H9 (cell line): Measurements from ENCODE around the gene RXRB. TPM values are rescaled to one million over a fixed set of nuclear protein-coding genes. Genes with fewer than 3 reads are reported as not detected.

ENCODE experiments used
- DNase-seq: peaks from one replicate; pipeline ENCODE4 v3.0.0-alpha.2; 2017
- H2AFZ ChIP-seq: one replicate; pipeline ENCODE4 v1.6.1; 2013; ENCODE audit warnings: mild to moderate bottlenecking, low read length, control low read depth, moderate library complexity
- H2AK5ac ChIP-seq: 2 replicates; pipeline ENCODE4 v1.6.1; 2013; ENCODE audit warnings: low read length, control low read depth, mixed read lengths; ENCODE audit not compliant: insufficient read length
- H2BK120ac ChIP-seq: one replicate; pipeline ENCODE4 v1.6.1; 2013; ENCODE audit warnings: low read depth, mild to moderate bottlenecking, low read length, control low read depth, inconsistent platforms; ENCODE audit not compliant: poor library complexity, severe bottlenecking
- H2BK12ac ChIP-seq: 2 replicates; pipeline ENCODE4 v1.6.1; 2013; ENCODE audit warnings: low read length, control low read depth, mixed read lengths, low read depth; ENCODE audit not compliant: insufficient read length
- H2BK15ac ChIP-seq: 2 replicates; pipeline ENCODE4 v1.6.1; 2013; ENCODE audit warnings: low read depth, low read length, control low read depth
- H2BK20ac ChIP-seq: one replicate; pipeline ENCODE4 v1.6.1; 2013; ENCODE audit warnings: low read depth, mild to moderate bottlenecking, low read length, control low read depth, inconsistent platforms; ENCODE audit not compliant: poor library complexity, severe bottlenecking
- H2BK5ac ChIP-seq: 2 replicates; pipeline ENCODE4 v1.6.1; 2013; ENCODE audit warnings: low read length, control low read depth, mixed read lengths; ENCODE audit not compliant: insufficient read length
- H3K14ac ChIP-seq: 2 replicates; pipeline ENCODE4 v1.6.1; 2013; ENCODE audit warnings: low read length, control low read depth; ENCODE audit not compliant: insufficient read depth
- H3K18ac ChIP-seq: 2 replicates; pipeline ENCODE4 v1.6.1; 2013; ENCODE audit warnings: low read depth, mild to moderate bottlenecking, mixed read lengths, low read length, control low read depth; ENCODE audit not compliant: insufficient read length
- H3K23ac ChIP-seq: 2 replicates; pipeline ENCODE4 v1.6.1; 2013; ENCODE audit warnings: low read length, control low read depth, mixed read lengths, low read depth; ENCODE audit not compliant: insufficient read length
- H3K23me2 ChIP-seq: 2 replicates; pipeline ENCODE4 v1.6.1; 2013; ENCODE audit warnings: low read depth, mild to moderate bottlenecking, mixed read lengths, low read length, control low read depth; ENCODE audit not compliant: insufficient read length, poor library complexity, severe bottlenecking
- H3K27ac ChIP-seq: 2 replicates; pipeline ENCODE4 v1.5.1; 2013; ENCODE audit warnings: low read length, control low read depth, mixed read lengths, low read depth; ENCODE audit not compliant: insufficient read length
- H3K27me3 ChIP-seq: 2 replicates; pipeline ENCODE4 v1.6.1; 2013; ENCODE audit warnings: low read length, control low read depth, inconsistent platforms; ENCODE audit not compliant: insufficient read depth
- H3K4ac ChIP-seq: 2 replicates; pipeline ENCODE4 v1.6.1; 2013; ENCODE audit warnings: low read depth, mild to moderate bottlenecking, control low read depth, inconsistent platforms, low read length, moderate library complexity
- H3K4me1 ChIP-seq: 2 replicates; pipeline ENCODE4 v1.6.1; 2013; ENCODE audit warnings: low read length, control low read depth, inconsistent platforms; ENCODE audit not compliant: insufficient read depth
- H3K4me2 ChIP-seq: 2 replicates; pipeline ENCODE4 v1.6.1; 2013; ENCODE audit warnings: low read length, control low read depth, mixed read lengths; ENCODE audit not compliant: insufficient read length, insufficient read depth
- H3K56ac ChIP-seq: 2 replicates; pipeline ENCODE4 v1.6.1; 2013; ENCODE audit warnings: low read depth, mild to moderate bottlenecking, mixed read lengths, low read length, control low read depth; ENCODE audit not compliant: insufficient read length
- H3K79me1 ChIP-seq: 2 replicates; pipeline ENCODE4 v1.6.1; 2013; ENCODE audit warnings: low read depth, mild to moderate bottlenecking, moderate library complexity, low read length, control low read depth, inconsistent platforms; ENCODE audit not compliant: insufficient read depth, poor library complexity, severe bottlenecking
- H3K79me2 ChIP-seq: 2 replicates; pipeline ENCODE4 v1.6.1; 2013; ENCODE audit warnings: low read length, control low read depth, inconsistent platforms; ENCODE audit not compliant: insufficient read depth
- H3K9ac ChIP-seq: 2 replicates; pipeline ENCODE4 v1.6.1; 2013; ENCODE audit warnings: low read length, control low read depth, mixed read lengths; ENCODE audit not compliant: insufficient read length; ENCODE audit errors: extremely low read depth
- H3K9me3 ChIP-seq: one replicate; pipeline ENCODE4 v1.6.1; 2013; ENCODE audit warnings: low read depth, low read length, inconsistent platforms; ENCODE audit not compliant: control insufficient read depth
- H3T11ph ChIP-seq: one replicate; pipeline ENCODE4 v1.6.1; 2013; ENCODE audit warnings: mild to moderate bottlenecking, low read length, control low read depth, inconsistent platforms
- H4K20me1 ChIP-seq: one replicate; pipeline ENCODE4 v1.6.1; 2013; ENCODE audit not compliant: control insufficient read depth, insufficient read length, insufficient read depth
- H4K5ac ChIP-seq: 2 replicates; pipeline ENCODE4 v1.6.1; 2013; ENCODE audit warnings: low read depth, mild to moderate bottlenecking, mixed read lengths, low read length, control low read depth; ENCODE audit not compliant: insufficient read length
- H4K8ac ChIP-seq: replicated peaks from 2 replicates; pipeline ENCODE4 v1.6.1; 2013; ENCODE audit warnings: low read length, control low read depth, mixed read lengths, low read depth; ENCODE audit not compliant: insufficient read length
- H4K91ac ChIP-seq: 2 replicates; pipeline ENCODE4 v1.6.1; 2013; ENCODE audit warnings: low read depth, mild to moderate bottlenecking, moderate library complexity, mixed read lengths, low read length, control low read depth; ENCODE audit not compliant: insufficient read length
- H3K27ac Mint-ChIP-seq, 3 experiments: 2 replicates in 2 of 3; 3 replicates in 1 of 3; pipeline ENCODE4 v1.8.0; 2020 to 2021; ENCODE audit warnings: mixed read lengths in 3 of 3, mild to moderate bottlenecking in 1 of 3, moderate library complexity in 1 of 3
- H3K27me3 Mint-ChIP-seq: 2 replicates; pipeline ENCODE4 v1.8.0; 2021; ENCODE audit warnings: low read depth, mild to moderate bottlenecking, moderate library complexity, mixed read lengths
- H3K36me3 Mint-ChIP-seq, 3 experiments: 2 replicates in 2 of 3; 3 replicates in 1 of 3; pipeline ENCODE4 v1.8.0; 2020 to 2021; ENCODE audit warnings: low read depth in 3 of 3, mixed read lengths in 3 of 3; ENCODE audit not compliant: insufficient read depth in 1 of 3
- H3K4me1 Mint-ChIP-seq, 2 experiments: 2 replicates each; pipeline ENCODE4 v1.8.0; 2020; ENCODE audit warnings: mixed read lengths in 2 of 2
- H3K4me3 Mint-ChIP-seq, 2 experiments: 2 replicates in 1 of 2; 3 replicates in 1 of 2; pipeline ENCODE4 v1.8.0; 2020 to 2021; ENCODE audit warnings: mild to moderate bottlenecking in 2 of 2, mixed read lengths in 2 of 2, moderate library complexity in 1 of 2
- H3K9me3 Mint-ChIP-seq, 2 experiments: 2 replicates in 1 of 2; 3 replicates in 1 of 2; pipeline ENCODE4 v1.8.0; 2020; ENCODE audit warnings: mild to moderate bottlenecking in 2 of 2, mixed read lengths in 2 of 2, moderate library complexity in 1 of 2
- WGBS: extraction: QIAGEN DNeasy Blood & Tissue Kit; methylation state at CpG from one replicate; pipeline ENCODE4 v1.1.7; 2013; ENCODE audit warnings: missing lambda C conversion rate, low lambda C conversion rate, mixed read lengths; ENCODE audit not compliant: insufficient read length; ENCODE audit errors: extremely low coverage; 5-methylcytosine and 5-hydroxymethylcytosine counted together
- total RNA-seq: library from RNA; stranded (reverse); gene quantifications from 2 replicates; pipeline ENCODE4 v1.2.1, GENCODE V29; 2021
- TF ChIP-seq, protein P1 (sequence below): fragments of 200-600 bp; sonication (generic); conservative IDR thresholded peaks from 3 replicates; pipeline ENCODE4 v1.8.0; 2021; ENCODE audit warnings: antibody characterized with exemption, mild to moderate bottlenecking

RXRB gene
- total RNA-seq, 1 experiment from 2014 or later: 14.8 TPM

DNA sequence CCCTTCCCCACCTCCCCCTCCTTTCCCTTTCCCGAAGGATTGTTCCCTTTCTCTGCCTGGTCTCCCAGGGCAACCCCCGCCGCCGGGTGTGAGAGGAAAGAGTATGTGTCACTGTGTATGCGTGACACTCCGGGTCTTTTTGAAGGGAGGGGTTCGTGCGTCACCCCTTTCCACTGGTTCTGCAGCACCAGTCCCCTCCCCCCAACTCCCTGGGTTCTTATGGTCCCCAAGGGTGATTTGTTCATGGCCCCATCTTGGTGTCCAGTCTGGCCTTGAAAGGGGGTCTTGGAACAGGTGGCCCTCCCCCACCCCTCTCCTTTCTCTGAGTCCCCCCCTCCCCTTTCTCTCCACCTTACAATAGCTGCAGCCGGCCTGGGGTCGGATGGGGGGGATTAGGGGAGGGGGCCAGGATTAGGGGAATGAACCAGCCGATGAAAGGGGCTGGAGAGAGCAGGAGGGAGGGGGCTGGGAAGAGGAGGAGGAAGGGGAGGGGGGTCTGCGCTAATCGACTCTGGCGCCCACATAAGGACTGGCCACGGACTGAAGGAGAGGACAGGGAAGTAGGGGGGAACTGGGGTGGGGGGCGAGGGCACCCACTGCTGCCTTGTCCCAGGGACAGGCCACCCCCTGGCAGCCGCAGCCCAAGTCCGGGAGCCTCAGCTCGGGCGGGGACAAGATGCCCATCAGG lies 6.5 kb upstream of the RXRB start:
- H3K36me3 Mint-ChIP-seq: peaks cover 26 to 43% (median 34%) of the 10 kb centered on the region in 3 experiments
- H4K8ac ChIP-seq: no peak overlapping the region
- peaks cover 6% of the 10 kb centered on the region; the same call in 1 of the 2 replicates for H3K4me1 ChIP-seq
- peak overlapping the region; percentile 83 to 95 for H3K4me3 Mint-ChIP-seq
- H4K5ac ChIP-seq: no peak overlapping the region
- no peaks in the 10 kb centered on the region; a peak in 1 of 5 replicates for H3K9me3 Mint-ChIP-seq
- no peak overlapping the region for H3K27ac ChIP-seq
- peaks cover 38 to 46% of the 10 kb centered on the region in 2 experiments for H3K4me1 Mint-ChIP-seq
- no peak overlapping the region for H2BK15ac ChIP-seq
- no peak overlapping the region for H2BK5ac ChIP-seq
- TF ChIP-seq, protein P1, sequence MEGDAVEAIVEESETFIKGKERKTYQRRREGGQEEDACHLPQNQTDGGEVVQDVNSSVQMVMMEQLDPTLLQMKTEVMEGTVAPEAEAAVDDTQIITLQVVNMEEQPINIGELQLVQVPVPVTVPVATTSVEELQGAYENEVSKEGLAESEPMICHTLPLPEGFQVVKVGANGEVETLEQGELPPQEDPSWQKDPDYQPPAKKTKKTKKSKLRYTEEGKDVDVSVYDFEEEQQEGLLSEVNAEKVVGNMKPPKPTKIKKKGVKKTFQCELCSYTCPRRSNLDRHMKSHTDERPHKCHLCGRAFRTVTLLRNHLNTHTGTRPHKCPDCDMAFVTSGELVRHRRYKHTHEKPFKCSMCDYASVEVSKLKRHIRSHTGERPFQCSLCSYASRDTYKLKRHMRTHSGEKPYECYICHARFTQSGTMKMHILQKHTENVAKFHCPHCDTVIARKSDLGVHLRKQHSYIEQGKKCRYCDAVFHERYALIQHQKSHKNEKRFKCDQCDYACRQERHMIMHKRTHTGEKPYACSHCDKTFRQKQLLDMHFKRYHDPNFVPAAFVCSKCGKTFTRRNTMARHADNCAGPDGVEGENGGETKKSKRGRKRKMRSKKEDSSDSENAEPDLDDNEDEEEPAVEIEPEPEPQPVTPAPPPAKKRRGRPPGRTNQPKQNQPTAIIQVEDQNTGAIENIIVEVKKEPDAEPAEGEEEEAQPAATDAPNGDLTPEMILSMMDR: no peak
- no peak overlapping the region for H3K4ac ChIP-seq
- H2BK120ac ChIP-seq: no peak overlapping the region
- no peak overlapping the region for H2BK20ac ChIP-seq
- no peak overlapping the region for H3K18ac ChIP-seq
- H2AFZ ChIP-seq: no peak overlapping the region
- H3K9ac ChIP-seq: no peak overlapping the region
- H3K23me2 ChIP-seq: peaks cover 18% of the 10 kb centered on the region
- no CpG with 5 or more reads among the region's 20 CpGs for WGBS
- H3K79me2 ChIP-seq: no peaks in the 10 kb centered on the region; the same call in 1 of the 2 replicates
- no peak overlapping the region for H4K91ac ChIP-seq
- peak overlapping the region; percentile 80 for H3K4me2 ChIP-seq
- H2BK12ac ChIP-seq: no peak overlapping the region
- H2AK5ac ChIP-seq: no peak overlapping the region
- H3T11ph ChIP-seq: no peak overlapping the region
- peaks cover 25% of the 10 kb centered on the region; the same call in 1 of the 2 replicates for H3K27me3 ChIP-seq
- no peaks in the 10 kb centered on the region for H3K79me1 ChIP-seq
- no peak for DNase-seq
- peaks cover 3% of the 10 kb centered on the region for H4K20me1 ChIP-seq
- no peak overlapping the region; a peak in 1 of 7 replicates for H3K27ac Mint-ChIP-seq
- no peak overlapping the region for H3K56ac ChIP-seq
- H3K23ac ChIP-seq: no peak overlapping the region
- H3K27me3 Mint-ChIP-seq: peaks cover 53% of the 10 kb centered on the region
- no peak overlapping the region for H3K14ac ChIP-seq
- no peaks in the 10 kb centered on the region for H3K9me3 ChIP-seq
